ENCODE results near the gene COL4A5. TPM values are rescaled to one million over a fixed set of nuclear protein-coding genes. Genes with fewer than 3 reads are reported as not detected.

The COL4A5 gene
- total RNA-seq, 1 donor from 2014 or later = 17.8 TPM

DNA sequence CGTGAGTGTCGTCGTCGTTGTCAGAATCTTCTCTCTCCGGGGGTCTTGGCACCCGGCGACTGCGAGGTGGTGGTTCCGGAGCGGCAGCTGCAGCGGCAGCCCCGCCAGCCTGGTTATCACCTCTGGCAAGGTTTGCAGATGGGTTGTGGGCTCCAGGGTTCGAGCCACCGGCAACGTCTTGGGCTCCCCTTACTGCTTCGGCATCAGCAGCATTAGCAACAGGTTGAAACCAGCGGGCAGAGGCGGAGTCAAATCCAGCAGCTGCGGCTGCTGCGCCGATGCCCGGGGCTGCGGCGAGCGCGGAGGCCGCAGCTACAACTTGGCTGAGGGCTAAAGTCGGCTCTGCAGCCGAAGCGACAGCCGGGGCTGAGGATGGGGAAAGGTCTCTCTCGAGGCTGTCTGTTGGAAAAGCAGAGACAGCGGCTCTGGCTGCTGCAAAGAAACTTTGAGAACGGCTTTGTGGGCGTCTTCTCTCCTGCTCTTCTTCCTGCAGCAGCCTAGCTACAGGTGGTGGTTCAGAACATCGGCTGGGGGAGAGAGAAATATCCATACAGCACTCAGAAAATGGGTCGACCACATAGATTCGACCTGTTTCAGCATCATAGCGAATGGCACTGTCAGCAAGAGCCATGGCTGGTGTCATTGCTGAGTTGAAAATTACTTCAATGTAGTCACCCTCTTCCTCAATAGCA is 293.1 kb downstream of the COL4A5 start:
- Histone ChIP-seq H3K27me3 (ENCODE audit: control insufficient read depth, insufficient read depth, low read length) (peaks cover 62% of the 10 kb centered on the region), H3K36me3 (ENCODE audit: control insufficient read depth, insufficient read depth, low read length) (no peaks in the 10 kb centered on the region), H3K4me3 (ENCODE audit: low read depth, low read length) (no peak overlapping the region)
- DNase-seq (ENCODE audit: low read depth) = no peak
- TF ChIP-seq CTCF (IDR thresholded peaks at IDR 0.05; ENCODE audit: insufficient read depth, low read length, poor library complexity, severe bottlenecking) = no peak

- H3K36me3 ChIP-seq (ENCODE audit: control insufficient read depth, insufficient read depth, low read length) = no peaks in the 10 kb centered on the region
- no peak for TF ChIP-seq CTCF (IDR thresholded peaks at IDR 0.05; ENCODE audit: insufficient read depth, low read length, poor library complexity, severe bottlenecking)
- no peak overlapping the region for H3K4me3 ChIP-seq (ENCODE audit: low read depth, low read length)
- peaks cover 59% of the 10 kb centered on the region for H3K27me3 ChIP-seq (ENCODE audit: control insufficient read depth, insufficient read depth, low read length)
- DNase-seq (ENCODE audit: low read depth) = no peak
Observed at GRCh38 chrX:108734426-108734825, 294.8 kb downstream of the COL4A5 start.

DNA sequence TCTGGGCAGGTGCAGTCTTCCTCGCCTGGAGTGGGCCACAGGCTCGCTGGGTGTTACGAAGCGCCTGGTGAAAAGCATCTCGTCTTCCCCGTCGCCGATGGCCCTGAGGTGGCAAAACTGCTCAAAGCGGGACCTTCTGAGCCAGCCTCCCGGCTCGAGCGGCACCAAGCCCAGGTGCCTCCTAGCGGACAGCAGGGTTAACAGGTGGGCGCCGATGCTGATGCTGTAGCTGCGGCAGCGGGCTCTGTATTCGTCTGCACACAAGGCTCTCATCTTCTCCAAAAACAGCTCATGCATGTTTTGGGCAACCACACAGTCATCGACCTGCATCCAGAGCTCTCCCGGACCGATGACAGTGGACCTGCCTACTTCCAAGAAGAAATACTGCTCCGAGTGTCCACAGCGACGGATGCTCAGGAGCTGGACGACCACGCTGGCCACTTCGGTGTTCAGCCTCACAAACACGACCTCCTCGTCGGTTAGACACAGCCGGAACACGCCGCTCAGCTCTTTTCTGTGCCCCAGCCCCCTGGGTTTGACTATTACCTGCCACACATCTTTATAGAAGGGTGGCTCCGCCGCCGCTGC is 295.5 kb downstream of the COL4A5 start:
- H3K4me3 ChIP-seq (ENCODE audit: low read depth, low read length) = no peak overlapping the region
- peaks cover 59% of the 10 kb centered on the region for H3K27me3 ChIP-seq (ENCODE audit: control insufficient read depth, insufficient read depth, low read length)
- no peak for DNase-seq (ENCODE audit: low read depth)

GRCh38 chrX:108735679-108736508 is 296.3 kb downstream of the COL4A5 start:
- Histone ChIP-seq H3K36me3 (ENCODE audit: control insufficient read depth, insufficient read depth, low read length) (no peaks in the 10 kb centered on the region), H3K4me3 (ENCODE audit: low read depth, low read length) (peak overlapping the region; percentile 35), H3K27me3 (ENCODE audit: control insufficient read depth, insufficient read depth, low read length) (peaks cover 59% of the 10 kb centered on the region)
- no peak for DNase-seq (ENCODE audit: low read depth)
- no peak for TF ChIP-seq CTCF (IDR thresholded peaks at IDR 0.05; ENCODE audit: insufficient read depth, low read length, poor library complexity, severe bottlenecking)

More for the DNA sequence above, 295.5 kb downstream of the COL4A5 start:
- TF ChIP-seq CTCF (IDR thresholded peaks at IDR 0.05; ENCODE audit: insufficient read depth, low read length, poor library complexity, severe bottlenecking) = peak; percentile 28
- no peaks in the 10 kb centered on the region for H3K36me3 ChIP-seq (ENCODE audit: control insufficient read depth, insufficient read depth, low read length)

GRCh38 chrX:108736509-108737479 is 297.2 kb downstream of the COL4A5 start, which contains the start of gene IRS4:
Gene IRS4 (minus strand): TSS chrX:108736563.
- peak; percentile 11 for TF ChIP-seq CTCF (IDR thresholded peaks at IDR 0.05; ENCODE audit: insufficient read depth, low read length, poor library complexity, severe bottlenecking)
- no peak for DNase-seq (ENCODE audit: low read depth)
- H3K27me3 ChIP-seq (ENCODE audit: control insufficient read depth, insufficient read depth, low read length) = peaks cover 55% of the 10 kb centered on the region
- H3K4me3 ChIP-seq (ENCODE audit: low read depth, low read length) = peak within 1 kb of the TSS; percentile 35
- no peaks in the 10 kb centered on the region for H3K36me3 ChIP-seq (ENCODE audit: control insufficient read depth, insufficient read depth, low read length)

All from kidney epithelial cell (primary cell).